Peyer's patch (tissue), 4 donors: ENCODE results near the gene TCF7L1.

Source experiments
- POLR2A ChIP-seq, 2 donors: fragments of 450-650 bp; IDR thresholded peaks; one replicate each; pipeline ENCODE4 v1.5.1; 2017; ENCODE audit warnings: antibody characterized with exemption in 2 of 2, mild to moderate bottlenecking in 2 of 2, moderate library complexity in 2 of 2
- TF ChIP-seq, protein P1 (sequence below), 6 experiments: fragments of 450-650 bp in 4 of 6; fragments of 200-600 bp in 2 of 6; sonication (generic) in 1 of 6; IDR thresholded peaks; one replicate each; pipeline ENCODE4 v1.5.1; 2017 to 2019; ENCODE audit warnings: antibody characterized with exemption in 6 of 6, mild to moderate bottlenecking in 3 of 6, moderate library complexity in 1 of 6

DNA sequence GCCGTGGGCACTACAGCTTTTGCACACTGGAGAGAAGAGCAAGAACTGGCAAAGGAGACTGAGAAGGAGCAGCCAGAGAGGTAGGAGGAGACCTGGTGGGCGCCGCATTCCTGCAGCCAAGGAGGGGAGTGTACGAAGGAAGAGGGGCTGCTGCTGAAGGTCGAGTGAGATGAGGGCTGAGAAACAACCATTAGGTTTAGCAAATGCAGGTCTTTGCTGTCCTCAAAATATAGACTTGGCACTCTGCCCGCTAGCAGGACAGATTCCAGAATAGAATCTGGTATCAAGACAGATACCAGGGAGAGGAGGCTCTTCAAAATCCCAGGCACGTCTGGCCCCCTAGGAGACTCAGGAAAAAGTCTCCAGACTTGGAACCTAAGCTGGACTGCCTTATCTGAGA, 111.6 kb downstream of the TCF7L1 start:
- no peak for TF ChIP-seq POLR2A (IDR thresholded peaks at IDR 0.05)
- TF ChIP-seq, protein P1, sequence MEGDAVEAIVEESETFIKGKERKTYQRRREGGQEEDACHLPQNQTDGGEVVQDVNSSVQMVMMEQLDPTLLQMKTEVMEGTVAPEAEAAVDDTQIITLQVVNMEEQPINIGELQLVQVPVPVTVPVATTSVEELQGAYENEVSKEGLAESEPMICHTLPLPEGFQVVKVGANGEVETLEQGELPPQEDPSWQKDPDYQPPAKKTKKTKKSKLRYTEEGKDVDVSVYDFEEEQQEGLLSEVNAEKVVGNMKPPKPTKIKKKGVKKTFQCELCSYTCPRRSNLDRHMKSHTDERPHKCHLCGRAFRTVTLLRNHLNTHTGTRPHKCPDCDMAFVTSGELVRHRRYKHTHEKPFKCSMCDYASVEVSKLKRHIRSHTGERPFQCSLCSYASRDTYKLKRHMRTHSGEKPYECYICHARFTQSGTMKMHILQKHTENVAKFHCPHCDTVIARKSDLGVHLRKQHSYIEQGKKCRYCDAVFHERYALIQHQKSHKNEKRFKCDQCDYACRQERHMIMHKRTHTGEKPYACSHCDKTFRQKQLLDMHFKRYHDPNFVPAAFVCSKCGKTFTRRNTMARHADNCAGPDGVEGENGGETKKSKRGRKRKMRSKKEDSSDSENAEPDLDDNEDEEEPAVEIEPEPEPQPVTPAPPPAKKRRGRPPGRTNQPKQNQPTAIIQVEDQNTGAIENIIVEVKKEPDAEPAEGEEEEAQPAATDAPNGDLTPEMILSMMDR (IDR thresholded peaks at IDR 0.05) = no peak
